B cell (primary cell): ENCODE results near the gene GRID2.

ENCODE experiments used
- CTCF ChIP-seq: fragments of 200-600 bp; IDR thresholded peaks from one replicate; pipeline ENCODE4 v1.8.0; 2022; ENCODE audit warnings: antibody characterized with exemption, mild to moderate bottlenecking
- EZH2 ChIP-seq: IDR thresholded peaks from 2 replicates; pipeline ENCODE4 v1.6.1; 2012; ENCODE audit warnings: borderline replicate concordance, low read depth, mild to moderate bottlenecking, moderate library complexity, low read length; ENCODE audit not compliant: insufficient read depth, poor library complexity, severe bottlenecking

GRCh38 chr4:93777081-93777460 is 1473.3 kb downstream of the GRID2 start:
- TF ChIP-seq CTCF, result no peak
- TF ChIP-seq EZH2, result no peak
